Liver (tissue), 9 donors: ENCODE data around the gene NUP214. TPM values are rescaled to one million over a fixed set of nuclear protein-coding genes. Genes with fewer than 3 reads are reported as not detected.

ENCODE experiments used
- DNase-seq: peaks from one replicate; pipeline ENCODE4 v3.0.0-alpha.2; 2017; ENCODE audit warnings: low spot score
- H3K27ac ChIP-seq, 2 donors: one replicate each; pipeline ENCODE4 v1.7.0; 2013; ENCODE audit warnings: inconsistent platforms in 2 of 2, low read length in 2 of 2, control low read depth in 1 of 2, low read depth in 1 of 2, mild to moderate bottlenecking in 1 of 2
- H3K27me3 ChIP-seq, 4 donors: one replicate each; pipeline versions ENCODE4 v1.6.1 to v1.7.0; 2013; ENCODE audit warnings: low read length in 3 of 4, inconsistent platforms in 1 of 4, mild to moderate bottlenecking in 1 of 4, moderate library complexity in 1 of 4; ENCODE audit not compliant: control insufficient read depth in 4 of 4, insufficient read depth in 4 of 4
- H3K36me3 ChIP-seq, 4 donors: one replicate each; pipeline versions ENCODE4 v1.6.1 to v1.7.0; 2013; ENCODE audit warnings: low read length in 3 of 4, mild to moderate bottlenecking in 3 of 4, low read depth in 1 of 4, moderate library complexity in 1 of 4; ENCODE audit not compliant: control insufficient read depth in 4 of 4, insufficient read depth in 3 of 4
- H3K4me1 ChIP-seq, 4 donors: one replicate each; pipeline versions ENCODE4 v1.6.1 to v1.7.0; 2013; ENCODE audit warnings: low read length in 3 of 4, mild to moderate bottlenecking in 3 of 4, moderate library complexity in 1 of 4; ENCODE audit not compliant: control insufficient read depth in 4 of 4, insufficient read depth in 4 of 4
- H3K4me3 ChIP-seq, 3 donors: one replicate each; pipeline versions ENCODE4 v1.6.1 to v1.7.0; 2013; ENCODE audit warnings: low read length in 3 of 3, control low read depth in 1 of 3, low read depth in 1 of 3, mild to moderate bottlenecking in 1 of 3
- H3K9ac ChIP-seq, 2 donors: one replicate each; pipeline ENCODE4 v1.7.0; 2013; ENCODE audit warnings: low read length in 2 of 2, mild to moderate bottlenecking in 2 of 2, moderate library complexity in 2 of 2, control low read depth in 1 of 2, low read depth in 1 of 2
- H3K9me3 ChIP-seq, 4 donors: one replicate each; pipeline versions ENCODE4 v1.6.1 to v1.7.0; 2013; ENCODE audit warnings: low read length in 3 of 4; ENCODE audit not compliant: control insufficient read depth in 4 of 4
- EGR1 ChIP-seq, 2 donors: IDR thresholded peaks; 2 replicates each; pipeline ENCODE4 v1.6.1; 2016 to 2018; ENCODE audit warnings: antibody characterized with exemption in 2 of 2, low read depth in 2 of 2
- FOXA1 ChIP-seq: IDR thresholded peaks from 2 replicates; pipeline ENCODE4 v1.6.1; 2016; ENCODE audit warnings: antibody characterized with exemption
- FOXA2 ChIP-seq: IDR thresholded peaks from 2 replicates; pipeline ENCODE4 v1.6.1; 2016; ENCODE audit warnings: antibody characterized with exemption
- GABPA ChIP-seq, 2 donors: IDR thresholded peaks in 1 of 2; conservative IDR thresholded peaks in 1 of 2; 2 replicates each; pipeline ENCODE4 v1.6.1; 2016; ENCODE audit warnings: antibody characterized with exemption in 2 of 2, mild to moderate bottlenecking in 1 of 2, moderate library complexity in 1 of 2
- HNF4A ChIP-seq, 2 donors: conservative IDR thresholded peaks; 2 replicates each; pipeline ENCODE4 v1.6.1; 2016; ENCODE audit warnings: antibody characterized with exemption in 2 of 2, mild to moderate bottlenecking in 2 of 2
- HNF4G ChIP-seq: IDR thresholded peaks from 2 replicates; pipeline ENCODE4 v1.6.1; 2016; ENCODE audit warnings: antibody characterized with exemption
- JUND ChIP-seq, 2 donors: IDR thresholded peaks; 2 replicates each; pipeline ENCODE4 v1.6.1; 2016; ENCODE audit warnings: antibody characterized with exemption in 2 of 2
- NR2F2 ChIP-seq: IDR thresholded peaks from 2 replicates; pipeline ENCODE4 v1.6.1; 2016; ENCODE audit warnings: antibody characterized with exemption
- RAD21 ChIP-seq, 2 donors: IDR thresholded peaks; 2 replicates each; pipeline ENCODE4 v1.6.1; 2016; ENCODE audit warnings: antibody characterized with exemption in 2 of 2, mild to moderate bottlenecking in 2 of 2
- RXRA ChIP-seq, 2 donors: IDR thresholded peaks; 2 replicates each; pipeline ENCODE4 v1.6.1; 2017 to 2018; ENCODE audit warnings: antibody characterized with exemption in 2 of 2, mild to moderate bottlenecking in 1 of 2
- SP1 ChIP-seq: IDR thresholded peaks from 2 replicates; pipeline ENCODE4 v1.6.1; 2018; ENCODE audit warnings: antibody characterized with exemption, mild to moderate bottlenecking
- TAF1 ChIP-seq: conservative IDR thresholded peaks from 2 replicates; pipeline ENCODE4 v1.6.1; 2016; ENCODE audit warnings: antibody characterized with exemption, mild to moderate bottlenecking
- YY1 ChIP-seq: IDR thresholded peaks from 2 replicates; pipeline ENCODE4 v1.6.1; 2016; ENCODE audit warnings: antibody characterized with exemption, mild to moderate bottlenecking
- WGBS: extraction: QIAGEN DNeasy Blood & Tissue Kit; methylation state at CpG from one replicate; pipeline ENCODE4 v1.1.7; 2013; 5-methylcytosine and 5-hydroxymethylcytosine counted together
- polyA plus RNA-seq, 2 donors: library from polyadenylated mRNA; stranded (reverse) in 1 of 2; unstranded in 1 of 2; fragments of 200-250 nt in 1 of 2; fragments of >200 nt in 1 of 2; fragmentation: Nextera tagmentation in 1 of 2; extraction: Ambion mirVana in 1 of 2; gene quantifications; one replicate each; pipeline versions ENCODE4 v1.2.1 to v1.2.3, GENCODE V29; 2013 to 2015
- total RNA-seq, 2 donors: library from RNA; depleted of rRNA; stranded (reverse); fragments of >200 nt; gene quantifications; one replicate each; pipeline ENCODE4 v1.2.3, GENCODE V29; 2014
- TF ChIP-seq, protein P1 (sequence below): IDR thresholded peaks from 2 replicates; pipeline ENCODE4 v1.6.1; 2016; ENCODE audit warnings: antibody characterized with exemption
- TF ChIP-seq, protein P2 (sequence below): fragments of 150-350 bp; IDR thresholded peaks from 2 replicates; pipeline ENCODE4 v1.5.1; 2017; ENCODE audit warnings: improper control_type of control experiment, low read depth, low read length; ENCODE audit not compliant: missing input control
- TF ChIP-seq, protein P3 (sequence below): IDR thresholded peaks from 2 replicates; pipeline ENCODE4 v1.6.1; 2016; ENCODE audit warnings: antibody characterized with exemption
- TF ChIP-seq, protein P4 (sequence below): IDR thresholded peaks from 2 replicates; pipeline ENCODE4 v1.6.1; 2016; ENCODE audit warnings: antibody characterized with exemption, mild to moderate bottlenecking
- TF ChIP-seq, protein P5 (sequence below): IDR thresholded peaks from 2 replicates; pipeline ENCODE4 v1.6.1; 2016; ENCODE audit warnings: antibody characterized with exemption
- donor health status: healthy.
- donor health status: healthy.
- donor health status: healthy.
- donor health status: healthy.
- donor health status: healthy.

Gene NUP214
- total and polyA plus RNA-seq, 4 donors: 8.8 to 19.5 (median 16.5) TPM

DNA sequence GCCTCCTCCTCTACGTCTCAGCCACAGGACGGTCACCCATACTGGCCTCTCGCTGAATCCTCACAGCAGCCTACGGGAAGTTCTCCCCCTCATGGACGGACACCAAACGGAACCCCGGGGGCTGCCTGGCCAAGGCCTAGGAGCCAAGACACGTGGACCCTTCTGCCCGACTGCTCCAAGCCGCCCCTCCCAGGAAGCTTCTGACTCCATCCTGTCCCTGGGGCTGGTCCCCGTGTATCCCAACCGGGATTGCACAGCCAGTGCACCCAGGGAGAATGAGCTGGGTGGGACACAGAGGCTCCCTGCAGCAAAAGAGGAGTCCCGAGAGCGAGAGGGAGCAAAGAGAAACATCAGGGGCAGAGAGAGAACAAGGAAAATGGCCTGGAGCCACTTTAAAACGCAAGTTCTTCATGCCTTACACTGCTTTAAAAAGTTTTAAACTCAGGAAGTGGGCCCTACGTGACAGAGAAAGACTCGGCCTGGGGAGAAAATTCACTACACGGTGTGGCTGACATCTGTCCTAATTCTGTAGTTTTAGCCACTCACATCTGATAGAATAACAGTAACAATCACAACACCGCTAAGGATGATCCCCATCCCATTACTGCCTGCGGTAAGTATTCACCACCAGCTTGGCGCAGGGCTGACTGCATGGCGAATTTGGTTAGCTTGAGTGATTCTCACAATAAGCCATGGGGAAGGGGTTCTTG is 147.9 kb downstream of the NUP214 start:
- H3K36me3 ChIP-seq: no peaks in the 10 kb centered on the region
- 77% methylated on average over 22 of the region's 22 CpGs for WGBS
- H3K4me3 ChIP-seq: peak overlapping the region in 1 of 3 donors; percentile 21
- H3K27me3 ChIP-seq: no peaks in the 10 kb centered on the region
- peaks cover 3 to 8% (median 6%) of the 10 kb centered on the region in 4 donors for H3K4me1 ChIP-seq
- no peak for DNase-seq
- H3K9ac ChIP-seq: peak overlapping the region in 1 of 2 donors; percentile 57
- no peaks in the 10 kb centered on the region for H3K9me3 ChIP-seq
- no peak for TF ChIP-seq RAD21 (IDR thresholded peaks at IDR 0.05)
- TF ChIP-seq, protein P1, sequence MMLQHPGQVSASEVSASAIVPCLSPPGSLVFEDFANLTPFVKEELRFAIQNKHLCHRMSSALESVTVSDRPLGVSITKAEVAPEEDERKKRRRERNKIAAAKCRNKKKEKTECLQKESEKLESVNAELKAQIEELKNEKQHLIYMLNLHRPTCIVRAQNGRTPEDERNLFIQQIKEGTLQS: no peak
- TF ChIP-seq HNF4A (conservative IDR thresholded peaks at IDR 0.05): no peak
- no peak for TF ChIP-seq NR2F2
- TF ChIP-seq, protein P2, sequence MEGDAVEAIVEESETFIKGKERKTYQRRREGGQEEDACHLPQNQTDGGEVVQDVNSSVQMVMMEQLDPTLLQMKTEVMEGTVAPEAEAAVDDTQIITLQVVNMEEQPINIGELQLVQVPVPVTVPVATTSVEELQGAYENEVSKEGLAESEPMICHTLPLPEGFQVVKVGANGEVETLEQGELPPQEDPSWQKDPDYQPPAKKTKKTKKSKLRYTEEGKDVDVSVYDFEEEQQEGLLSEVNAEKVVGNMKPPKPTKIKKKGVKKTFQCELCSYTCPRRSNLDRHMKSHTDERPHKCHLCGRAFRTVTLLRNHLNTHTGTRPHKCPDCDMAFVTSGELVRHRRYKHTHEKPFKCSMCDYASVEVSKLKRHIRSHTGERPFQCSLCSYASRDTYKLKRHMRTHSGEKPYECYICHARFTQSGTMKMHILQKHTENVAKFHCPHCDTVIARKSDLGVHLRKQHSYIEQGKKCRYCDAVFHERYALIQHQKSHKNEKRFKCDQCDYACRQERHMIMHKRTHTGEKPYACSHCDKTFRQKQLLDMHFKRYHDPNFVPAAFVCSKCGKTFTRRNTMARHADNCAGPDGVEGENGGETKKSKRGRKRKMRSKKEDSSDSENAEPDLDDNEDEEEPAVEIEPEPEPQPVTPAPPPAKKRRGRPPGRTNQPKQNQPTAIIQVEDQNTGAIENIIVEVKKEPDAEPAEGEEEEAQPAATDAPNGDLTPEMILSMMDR: no peak
- no peak for TF ChIP-seq HNF4G
- no peak for TF ChIP-seq TAF1
- TF ChIP-seq GABPA (IDR thresholded peaks at IDR 0.05 in 1 of 2, conservative IDR thresholded peaks at IDR 0.05 in 1 of 2): no peak
- TF ChIP-seq FOXA1: no peak
- no peak for TF ChIP-seq EGR1 (IDR thresholded peaks at IDR 0.05; ENCODE audit: low read depth in 2 of 2)
- no peak for TF ChIP-seq FOXA2
- TF ChIP-seq, protein P3, sequence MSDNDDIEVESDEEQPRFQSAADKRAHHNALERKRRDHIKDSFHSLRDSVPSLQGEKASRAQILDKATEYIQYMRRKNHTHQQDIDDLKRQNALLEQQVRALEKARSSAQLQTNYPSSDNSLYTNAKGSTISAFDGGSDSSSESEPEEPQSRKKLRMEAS: no peak
- no peak for TF ChIP-seq JUND (IDR thresholded peaks at IDR 0.05)
- no peak for TF ChIP-seq SP1
- TF ChIP-seq, protein P4, sequence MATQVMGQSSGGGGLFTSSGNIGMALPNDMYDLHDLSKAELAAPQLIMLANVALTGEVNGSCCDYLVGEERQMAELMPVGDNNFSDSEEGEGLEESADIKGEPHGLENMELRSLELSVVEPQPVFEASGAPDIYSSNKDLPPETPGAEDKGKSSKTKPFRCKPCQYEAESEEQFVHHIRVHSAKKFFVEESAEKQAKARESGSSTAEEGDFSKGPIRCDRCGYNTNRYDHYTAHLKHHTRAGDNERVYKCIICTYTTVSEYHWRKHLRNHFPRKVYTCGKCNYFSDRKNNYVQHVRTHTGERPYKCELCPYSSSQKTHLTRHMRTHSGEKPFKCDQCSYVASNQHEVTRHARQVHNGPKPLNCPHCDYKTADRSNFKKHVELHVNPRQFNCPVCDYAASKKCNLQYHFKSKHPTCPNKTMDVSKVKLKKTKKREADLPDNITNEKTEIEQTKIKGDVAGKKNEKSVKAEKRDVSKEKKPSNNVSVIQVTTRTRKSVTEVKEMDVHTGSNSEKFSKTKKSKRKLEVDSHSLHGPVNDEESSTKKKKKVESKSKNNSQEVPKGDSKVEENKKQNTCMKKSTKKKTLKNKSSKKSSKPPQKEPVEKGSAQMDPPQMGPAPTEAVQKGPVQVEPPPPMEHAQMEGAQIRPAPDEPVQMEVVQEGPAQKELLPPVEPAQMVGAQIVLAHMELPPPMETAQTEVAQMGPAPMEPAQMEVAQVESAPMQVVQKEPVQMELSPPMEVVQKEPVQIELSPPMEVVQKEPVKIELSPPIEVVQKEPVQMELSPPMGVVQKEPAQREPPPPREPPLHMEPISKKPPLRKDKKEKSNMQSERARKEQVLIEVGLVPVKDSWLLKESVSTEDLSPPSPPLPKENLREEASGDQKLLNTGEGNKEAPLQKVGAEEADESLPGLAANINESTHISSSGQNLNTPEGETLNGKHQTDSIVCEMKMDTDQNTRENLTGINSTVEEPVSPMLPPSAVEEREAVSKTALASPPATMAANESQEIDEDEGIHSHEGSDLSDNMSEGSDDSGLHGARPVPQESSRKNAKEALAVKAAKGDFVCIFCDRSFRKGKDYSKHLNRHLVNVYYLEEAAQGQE: no peak
- TF ChIP-seq, protein P5, sequence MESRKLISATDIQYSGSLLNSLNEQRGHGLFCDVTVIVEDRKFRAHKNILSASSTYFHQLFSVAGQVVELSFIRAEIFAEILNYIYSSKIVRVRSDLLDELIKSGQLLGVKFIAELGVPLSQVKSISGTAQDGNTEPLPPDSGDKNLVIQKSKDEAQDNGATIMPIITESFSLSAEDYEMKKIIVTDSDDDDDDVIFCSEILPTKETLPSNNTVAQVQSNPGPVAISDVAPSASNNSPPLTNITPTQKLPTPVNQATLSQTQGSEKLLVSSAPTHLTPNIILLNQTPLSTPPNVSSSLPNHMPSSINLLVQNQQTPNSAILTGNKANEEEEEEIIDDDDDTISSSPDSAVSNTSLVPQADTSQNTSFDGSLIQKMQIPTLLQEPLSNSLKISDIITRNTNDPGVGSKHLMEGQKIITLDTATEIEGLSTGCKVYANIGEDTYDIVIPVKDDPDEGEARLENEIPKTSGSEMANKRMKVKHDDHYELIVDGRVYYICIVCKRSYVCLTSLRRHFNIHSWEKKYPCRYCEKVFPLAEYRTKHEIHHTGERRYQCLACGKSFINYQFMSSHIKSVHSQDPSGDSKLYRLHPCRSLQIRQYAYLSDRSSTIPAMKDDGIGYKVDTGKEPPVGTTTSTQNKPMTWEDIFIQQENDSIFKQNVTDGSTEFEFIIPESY: no peak
- no peak for TF ChIP-seq RXRA (IDR thresholded peaks at IDR 0.05)
- no peak for TF ChIP-seq YY1
- H3K27ac ChIP-seq: peak overlapping the region; percentile 64 to 68
